Measurements from ENCODE around the gene GNG7.

DNA sequence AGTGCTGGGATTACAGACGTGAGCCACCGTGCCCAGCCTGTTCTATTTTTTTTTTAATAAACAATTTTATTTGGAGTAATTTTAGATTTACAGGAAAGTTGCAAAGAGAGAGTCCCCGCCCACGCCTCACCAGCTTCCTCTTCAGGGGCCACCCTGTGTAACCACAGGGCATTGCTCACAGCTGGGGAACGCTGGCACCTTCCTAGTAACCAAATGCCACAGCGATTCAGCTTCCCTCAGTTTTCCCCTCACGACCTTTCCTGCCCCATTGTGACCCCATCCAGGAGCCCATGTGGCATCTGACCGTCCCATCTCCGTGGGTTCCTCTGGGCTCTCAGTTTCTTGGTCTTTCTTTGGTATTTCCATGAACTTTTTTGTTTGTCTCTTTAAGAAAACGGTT lies 83.9 kb downstream of the GNG7 start:
- TF ChIP-seq, protein P1, sequence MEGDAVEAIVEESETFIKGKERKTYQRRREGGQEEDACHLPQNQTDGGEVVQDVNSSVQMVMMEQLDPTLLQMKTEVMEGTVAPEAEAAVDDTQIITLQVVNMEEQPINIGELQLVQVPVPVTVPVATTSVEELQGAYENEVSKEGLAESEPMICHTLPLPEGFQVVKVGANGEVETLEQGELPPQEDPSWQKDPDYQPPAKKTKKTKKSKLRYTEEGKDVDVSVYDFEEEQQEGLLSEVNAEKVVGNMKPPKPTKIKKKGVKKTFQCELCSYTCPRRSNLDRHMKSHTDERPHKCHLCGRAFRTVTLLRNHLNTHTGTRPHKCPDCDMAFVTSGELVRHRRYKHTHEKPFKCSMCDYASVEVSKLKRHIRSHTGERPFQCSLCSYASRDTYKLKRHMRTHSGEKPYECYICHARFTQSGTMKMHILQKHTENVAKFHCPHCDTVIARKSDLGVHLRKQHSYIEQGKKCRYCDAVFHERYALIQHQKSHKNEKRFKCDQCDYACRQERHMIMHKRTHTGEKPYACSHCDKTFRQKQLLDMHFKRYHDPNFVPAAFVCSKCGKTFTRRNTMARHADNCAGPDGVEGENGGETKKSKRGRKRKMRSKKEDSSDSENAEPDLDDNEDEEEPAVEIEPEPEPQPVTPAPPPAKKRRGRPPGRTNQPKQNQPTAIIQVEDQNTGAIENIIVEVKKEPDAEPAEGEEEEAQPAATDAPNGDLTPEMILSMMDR (conservative IDR thresholded peaks at IDR 0.05; ENCODE audit: low read length) = no peak
- no peak for TF ChIP-seq EZH2phosphoT487 (IDR thresholded peaks at IDR 0.05; ENCODE audit: borderline replicate concordance)
